A673 (cell line): Measurements from ENCODE around the gene CCR8.

ENCODE experiments used
- EZH2 ChIP-seq: fragments of 200-600 bp; sonication (generic); IDR thresholded peaks from 2 replicates; pipeline ENCODE4 v1.6.1; 2017; ENCODE audit warnings: borderline replicate concordance, low read depth, mild to moderate bottlenecking, mixed read lengths, antibody characterized with exemption, low read length; ENCODE audit not compliant: poor library complexity, severe bottlenecking
- TF ChIP-seq, protein P1 (sequence below): fragments of 300-800, 200-600 bp; sonication (generic); conservative IDR thresholded peaks from 2 replicates; pipeline ENCODE4 v1.5.1; 2017; ENCODE audit warnings: low read depth, mild to moderate bottlenecking, antibody characterized with exemption, low read length, moderate library complexity, mixed read lengths

DNA sequence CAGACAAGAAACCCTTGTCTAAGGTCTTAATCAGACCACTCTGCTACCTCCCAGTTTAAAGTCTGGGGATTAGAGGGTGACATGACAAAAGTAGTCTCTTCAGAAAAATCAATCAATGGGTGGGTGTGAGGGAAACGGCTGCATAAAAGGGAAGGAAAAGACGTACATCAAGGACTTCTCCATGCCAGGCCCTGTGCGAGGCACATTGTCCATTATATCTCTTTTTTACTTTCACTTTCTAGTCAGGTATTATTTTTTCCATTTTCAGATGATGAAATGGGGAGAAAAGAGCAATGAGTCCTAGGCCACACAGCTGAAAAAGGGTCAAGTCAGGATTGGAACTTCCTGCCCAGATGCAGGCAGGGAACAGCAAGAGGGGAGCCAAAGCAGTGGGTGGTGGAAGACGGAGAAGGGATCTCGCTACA lies 45.0 kb upstream of the CCR8 start:
- TF ChIP-seq, protein P1, sequence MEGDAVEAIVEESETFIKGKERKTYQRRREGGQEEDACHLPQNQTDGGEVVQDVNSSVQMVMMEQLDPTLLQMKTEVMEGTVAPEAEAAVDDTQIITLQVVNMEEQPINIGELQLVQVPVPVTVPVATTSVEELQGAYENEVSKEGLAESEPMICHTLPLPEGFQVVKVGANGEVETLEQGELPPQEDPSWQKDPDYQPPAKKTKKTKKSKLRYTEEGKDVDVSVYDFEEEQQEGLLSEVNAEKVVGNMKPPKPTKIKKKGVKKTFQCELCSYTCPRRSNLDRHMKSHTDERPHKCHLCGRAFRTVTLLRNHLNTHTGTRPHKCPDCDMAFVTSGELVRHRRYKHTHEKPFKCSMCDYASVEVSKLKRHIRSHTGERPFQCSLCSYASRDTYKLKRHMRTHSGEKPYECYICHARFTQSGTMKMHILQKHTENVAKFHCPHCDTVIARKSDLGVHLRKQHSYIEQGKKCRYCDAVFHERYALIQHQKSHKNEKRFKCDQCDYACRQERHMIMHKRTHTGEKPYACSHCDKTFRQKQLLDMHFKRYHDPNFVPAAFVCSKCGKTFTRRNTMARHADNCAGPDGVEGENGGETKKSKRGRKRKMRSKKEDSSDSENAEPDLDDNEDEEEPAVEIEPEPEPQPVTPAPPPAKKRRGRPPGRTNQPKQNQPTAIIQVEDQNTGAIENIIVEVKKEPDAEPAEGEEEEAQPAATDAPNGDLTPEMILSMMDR = no peak
- no peak for TF ChIP-seq EZH2
